LNCaP clone FGC (cell line): Measurements from ENCODE around the gene IGF2BP3.

Experiments used
- DNase-seq: peaks from one replicate; pipeline ENCODE4 v3.0.0-alpha.2; 2011; ENCODE audit warnings: low read depth
- H3K4me3 ChIP-seq: 2 replicates; pipeline ENCODE4 v1.5.1; 2011; ENCODE audit warnings: mild to moderate bottlenecking, low read depth, low read length, control low read depth
- CTCF ChIP-seq: IDR thresholded peaks from 2 replicates; pipeline ENCODE4 v1.5.1; 2012; ENCODE audit warnings: mild to moderate bottlenecking; ENCODE audit not compliant: control insufficient read depth, insufficient read depth; ENCODE audit errors: extremely low read depth

Gene IGF2BP3

DNA sequence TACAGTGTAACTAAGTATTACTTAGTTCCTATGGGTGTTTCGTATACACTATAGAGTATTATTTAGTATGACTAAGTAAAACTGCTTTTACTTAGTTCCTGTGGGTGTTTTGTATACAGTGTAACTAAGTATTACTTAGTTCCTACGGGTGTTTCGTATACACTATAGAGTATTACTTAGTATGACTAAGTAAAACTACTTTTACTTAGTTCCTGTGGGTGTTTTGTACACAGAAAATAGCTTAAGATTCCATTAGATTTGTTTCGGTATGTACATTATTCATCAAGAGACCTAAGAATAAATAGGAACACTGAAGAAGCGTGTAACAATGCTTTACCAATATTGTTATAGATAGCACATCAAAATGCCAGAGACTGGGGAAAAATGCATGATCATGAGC is 25.0 kb downstream of the IGF2BP3 start:
- no peak for TF ChIP-seq CTCF
- H3K4me3 ChIP-seq, result no peak overlapping the region
- no peak for DNase-seq

DNA sequence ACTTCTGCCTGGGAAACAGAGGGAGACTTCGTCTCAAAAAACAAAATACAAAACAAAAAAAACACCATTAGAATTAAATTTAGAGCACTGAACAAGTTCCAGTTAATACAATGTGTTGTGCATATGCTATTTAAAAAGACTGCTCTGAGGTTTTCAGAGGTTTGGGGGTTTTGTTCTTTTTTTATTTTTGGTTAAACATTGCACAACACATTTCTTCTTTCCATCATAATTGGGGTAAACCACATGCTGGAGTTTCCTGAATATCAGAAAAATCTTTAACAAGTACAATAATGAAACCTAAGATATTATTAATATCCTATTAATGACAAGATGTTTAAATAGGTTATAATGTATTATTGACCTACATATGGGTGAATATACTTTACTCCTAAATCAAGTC is 26.3 kb downstream of the IGF2BP3 start:
- no peak overlapping the region for H3K4me3 ChIP-seq
- DNase-seq, result no peak
- no peak for TF ChIP-seq CTCF

GRCh38 chr7:23438171-23438570 is 32.1 kb downstream of the IGF2BP3 start:
- DNase-seq, result no peak
- TF ChIP-seq CTCF, result no peak
- no peak overlapping the region for H3K4me3 ChIP-seq

DNA sequence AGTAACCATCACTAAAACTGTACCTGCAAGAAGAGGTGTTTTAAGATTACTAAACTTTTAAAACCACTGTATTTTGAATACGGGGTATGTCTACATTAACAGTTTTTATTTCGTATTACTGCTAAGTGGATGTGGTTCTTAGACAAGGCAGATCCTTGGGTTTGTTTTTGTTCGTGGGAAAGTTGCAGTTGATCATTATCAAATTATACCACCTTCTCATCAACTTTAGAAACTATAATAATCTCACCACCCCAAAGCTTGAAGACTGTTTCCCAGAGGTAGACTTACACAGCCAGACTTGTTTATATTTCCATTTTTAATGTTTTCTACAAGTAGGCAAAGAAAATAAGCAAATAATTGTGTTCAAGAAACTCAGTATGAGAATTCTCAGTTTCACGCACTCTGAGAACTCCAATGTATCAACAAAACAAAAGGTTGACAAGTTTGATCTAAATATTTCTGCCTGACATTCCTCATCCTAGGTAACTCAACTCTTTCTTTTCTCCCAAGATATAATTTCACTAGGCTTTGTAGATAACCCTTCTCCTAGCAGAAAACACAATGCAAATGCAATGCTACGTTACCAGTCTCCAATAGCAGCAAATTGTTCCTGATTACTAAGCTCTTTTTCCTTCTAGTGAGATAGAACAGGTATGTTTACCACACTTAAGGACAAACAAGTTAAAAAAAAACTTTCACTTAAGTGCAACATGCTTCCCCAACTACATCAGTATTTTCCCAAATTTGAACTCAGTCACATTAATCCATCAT is 36.0 kb downstream of the IGF2BP3 start:
- TF ChIP-seq CTCF, result no peak
- no peak for DNase-seq

GRCh38 chr7:23431702-23432199 is 38.5 kb downstream of the IGF2BP3 start:
- no peak overlapping the region for H3K4me3 ChIP-seq
- TF ChIP-seq CTCF, result no peak
- no peak for DNase-seq

More for the DNA sequence above, 36.0 kb downstream of the IGF2BP3 start:
- no peak overlapping the region for H3K4me3 ChIP-seq

- no peak for DNase-seq
Measured at GRCh38 chr7:23430893-23431259, 39.4 kb downstream of the IGF2BP3 start.

More at GRCh38 chr7:23430893-23431259, 39.4 kb downstream of the IGF2BP3 start:
- TF ChIP-seq CTCF, result no peak
- H3K4me3 ChIP-seq, result no peak overlapping the region
